ENCODE results near the gene WIPI1. TPM values are rescaled to one million over a fixed set of nuclear protein-coding genes. Genes with fewer than 3 reads are reported as not detected.
"Not testable (repeated sequence)": the region's sequence is repeated elsewhere in the genome, so short reads cannot be mapped to it uniquely, and the experiment has no call there.

Gene WIPI1
- total and polyA plus RNA-seq, 2 experiments from 2014 or later = 67.4 to 79.6 TPM

DNA sequence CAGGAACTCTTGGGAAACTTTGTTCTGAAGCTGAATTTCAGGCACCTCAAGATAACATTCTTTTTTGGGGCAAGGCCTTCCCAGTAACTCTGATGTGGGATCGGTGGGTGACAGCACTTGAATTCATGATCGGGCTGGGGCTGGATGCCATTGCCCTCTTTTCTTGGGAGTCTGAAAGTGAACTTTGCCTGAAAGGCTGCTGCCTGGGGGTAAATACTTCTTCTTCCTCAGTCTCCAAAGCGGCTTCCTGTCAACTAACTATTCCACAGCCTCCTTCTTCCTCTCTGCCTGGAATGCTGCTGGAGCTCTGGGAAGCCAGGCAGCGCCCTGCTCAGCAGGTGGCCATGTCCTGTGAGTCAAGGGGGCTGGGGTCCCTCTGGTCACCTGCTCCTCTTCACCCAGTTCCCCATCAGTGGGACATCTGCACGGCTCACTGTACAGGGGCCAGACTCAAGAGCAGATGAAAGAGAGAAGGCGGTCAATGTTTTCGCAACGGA, 79.5 kb downstream of the WIPI1 start:
- Histone ChIP-seq H3K79me2 (no peaks in the 10 kb centered on the region), H3K9me2 (replicated peaks; ENCODE audit: insufficient read depth) (no peaks in the 10 kb centered on the region), H4K20me1 (ENCODE audit: insufficient read depth, poor library complexity, severe bottlenecking) (no peaks in the 10 kb centered on the region), H3K4me1 (ENCODE audit: insufficient read depth) (peaks cover 13% of the 10 kb centered on the region), H2AFZ (no peak overlapping the region), H3K4me3 (no peak overlapping the region), H3K9me3 (ENCODE audit: low read depth) (no peaks in the 10 kb centered on the region), H3K4me2 (peak overlapping the region; percentile 55), H3K36me3 (replicated peaks; ENCODE audit: insufficient read depth, low read depth) (no peaks in the 10 kb centered on the region), H3K27me3 (no peaks in the 10 kb centered on the region), H3K27ac (peak overlapping the region; percentile 94)
- no peak for DNase-seq (ENCODE audit: low spot score)
- TF ChIP-seq, protein P1, sequence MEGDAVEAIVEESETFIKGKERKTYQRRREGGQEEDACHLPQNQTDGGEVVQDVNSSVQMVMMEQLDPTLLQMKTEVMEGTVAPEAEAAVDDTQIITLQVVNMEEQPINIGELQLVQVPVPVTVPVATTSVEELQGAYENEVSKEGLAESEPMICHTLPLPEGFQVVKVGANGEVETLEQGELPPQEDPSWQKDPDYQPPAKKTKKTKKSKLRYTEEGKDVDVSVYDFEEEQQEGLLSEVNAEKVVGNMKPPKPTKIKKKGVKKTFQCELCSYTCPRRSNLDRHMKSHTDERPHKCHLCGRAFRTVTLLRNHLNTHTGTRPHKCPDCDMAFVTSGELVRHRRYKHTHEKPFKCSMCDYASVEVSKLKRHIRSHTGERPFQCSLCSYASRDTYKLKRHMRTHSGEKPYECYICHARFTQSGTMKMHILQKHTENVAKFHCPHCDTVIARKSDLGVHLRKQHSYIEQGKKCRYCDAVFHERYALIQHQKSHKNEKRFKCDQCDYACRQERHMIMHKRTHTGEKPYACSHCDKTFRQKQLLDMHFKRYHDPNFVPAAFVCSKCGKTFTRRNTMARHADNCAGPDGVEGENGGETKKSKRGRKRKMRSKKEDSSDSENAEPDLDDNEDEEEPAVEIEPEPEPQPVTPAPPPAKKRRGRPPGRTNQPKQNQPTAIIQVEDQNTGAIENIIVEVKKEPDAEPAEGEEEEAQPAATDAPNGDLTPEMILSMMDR (IDR thresholded peaks at IDR 0.05; ENCODE audit: poor library complexity) = no peak
- TF ChIP-seq EZH2phosphoT487 (IDR thresholded peaks at IDR 0.05; ENCODE audit: low read depth, severe bottlenecking, unreplicated experiment) (no peak), EZH2 (IDR thresholded peaks at IDR 0.05; ENCODE audit: borderline replicate concordance) (no peak)
- WGBS (ENCODE audit: low lambda C conversion rate, missing lambda C conversion rate) = 53% methylated on average over 8 of the region's 8 CpGs

DNA sequence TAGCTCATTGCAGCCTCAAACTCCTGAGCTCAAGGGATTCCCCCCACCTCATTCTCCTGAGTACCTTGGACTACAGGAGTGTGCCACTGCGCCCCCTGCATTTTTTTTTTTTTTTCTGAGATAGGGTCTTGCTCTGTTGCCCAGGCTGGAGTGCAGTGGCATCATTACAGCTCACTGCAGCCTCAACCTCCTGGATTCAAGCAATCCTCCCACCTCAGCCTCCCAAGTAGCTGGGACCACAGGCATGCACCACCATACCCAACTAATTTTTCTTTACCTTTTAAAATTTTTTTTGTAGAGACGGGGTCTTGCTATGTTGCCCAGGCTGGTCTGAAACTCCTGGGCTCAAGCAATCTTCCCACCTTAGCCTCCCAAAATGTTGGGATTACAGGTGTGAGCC, 81.1 kb downstream of the WIPI1 start:
- H3K9me3 ChIP-seq (ENCODE audit: low read depth); H3K27ac ChIP-seq; H4K20me1 ChIP-seq (ENCODE audit: insufficient read depth, poor library complexity, severe bottlenecking); H3K79me2 ChIP-seq; H3K4me2 ChIP-seq; H3K27me3 ChIP-seq; H3K36me3 ChIP-seq (replicated peaks; ENCODE audit: insufficient read depth, low read depth); H2AFZ ChIP-seq; H3K9me2 ChIP-seq (replicated peaks; ENCODE audit: insufficient read depth); DNase-seq (ENCODE audit: low spot score); H3K4me3 ChIP-seq: not testable (repeated sequence)
- WGBS (ENCODE audit: low lambda C conversion rate, missing lambda C conversion rate) = 96% methylated on average over 2 of the region's 2 CpGs
- H3K4me1 ChIP-seq (ENCODE audit: insufficient read depth) = peaks cover 13% of the 10 kb centered on the region

DNA sequence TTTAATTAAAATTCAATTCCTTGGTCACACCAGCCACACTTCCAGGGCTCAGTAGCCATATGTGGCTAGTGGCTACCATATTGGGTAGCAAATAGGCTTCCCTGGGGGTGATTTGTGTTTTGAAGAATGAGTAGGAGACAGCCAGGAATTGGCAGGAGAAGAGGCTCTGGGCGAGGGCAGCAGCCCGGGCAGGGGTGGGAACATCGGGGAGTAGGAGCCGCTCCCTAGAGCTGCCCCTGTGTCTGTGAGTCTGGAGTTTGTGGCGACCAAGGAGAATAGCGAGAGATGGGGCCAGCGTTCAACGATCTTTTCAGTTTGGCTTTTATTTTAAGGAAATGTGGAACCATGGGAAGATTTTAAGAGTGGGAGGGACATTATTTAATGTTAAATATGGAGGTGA, 81.7 kb downstream of the WIPI1 start:
- Histone ChIP-seq H3K36me3 (replicated peaks; ENCODE audit: insufficient read depth, low read depth) (no peaks in the 10 kb centered on the region), H3K27me3 (no peaks in the 10 kb centered on the region), H3K9me2 (replicated peaks; ENCODE audit: insufficient read depth) (no peaks in the 10 kb centered on the region), H4K20me1 (ENCODE audit: insufficient read depth, poor library complexity, severe bottlenecking) (no peaks in the 10 kb centered on the region), H2AFZ (no peak overlapping the region), H3K4me2 (no peak overlapping the region), H3K9me3 (ENCODE audit: low read depth) (no peaks in the 10 kb centered on the region), H3K4me3 (no peak overlapping the region), H3K4me1 (ENCODE audit: insufficient read depth) (peaks cover 13% of the 10 kb centered on the region), H3K27ac (no peak overlapping the region), H3K79me2 (no peaks in the 10 kb centered on the region)
- DNase-seq (ENCODE audit: low spot score) = no peak
- 97% methylated on average over 8 of the region's 8 CpGs for WGBS (ENCODE audit: low lambda C conversion rate, missing lambda C conversion rate)
- TF ChIP-seq, protein P1 (IDR thresholded peaks at IDR 0.05; ENCODE audit: poor library complexity) = no peak
- TF ChIP-seq EZH2phosphoT487 (IDR thresholded peaks at IDR 0.05; ENCODE audit: low read depth, severe bottlenecking, unreplicated experiment) (no peak), EZH2 (IDR thresholded peaks at IDR 0.05; ENCODE audit: borderline replicate concordance) (no peak)

MicroRNAs within 50 kb of the gene (microRNA counts, 767-probe panel; counts per million panel counts)
- not detected for microRNA hsa-miR-635

Small RNAs within 50 kb of the gene (microRNA-seq; reads per million reads assigned to microRNA genes)
- gene MIR635 = not detected

Small RNAs within 50 kb of the gene (small RNA-seq; reads per million reads assigned to genes)
- gene MIR635 = 0.09 reads per million

Other genes with a start within 250 kb of the WIPI1 start
- 58.8 and 64.7 TPM in 2 replicates for gene AMZ2, start 209.5 kb downstream of the WIPI1 start, total RNA-seq
- 51.6 and 53.1 TPM in 2 replicates for gene AMZ2, start 209.5 kb downstream of the WIPI1 start, polyA plus RNA-seq
- gene SLC16A6, start 166.4 kb downstream of the WIPI1 start, total RNA-seq = 0.44 TPM in 1 of 2 replicates, not detected in the other
- gene SLC16A6, start 166.4 kb downstream of the WIPI1 start, polyA plus RNA-seq = 0.06 and 0.17 TPM in 2 replicates
- gene ARSG, start 166.0 kb downstream of the WIPI1 start, total RNA-seq = 1.3 and 3.5 TPM in 2 replicates
- 1.2 and 1.4 TPM in 2 replicates for gene ARSG, start 166.0 kb downstream of the WIPI1 start, polyA plus RNA-seq
- 253 and 270 TPM in 2 replicates for gene PRKAR1A, start 54.9 kb upstream of the WIPI1 start, total RNA-seq
- 182 TPM in 2 replicates for gene PRKAR1A, start 54.9 kb upstream of the WIPI1 start, polyA plus RNA-seq
- gene FAM20A, start 143.9 kb upstream of the WIPI1 start, total RNA-seq = 19.9 and 21.5 TPM in 2 replicates
- 39.7 and 41.1 TPM in 2 replicates for gene FAM20A, start 143.9 kb upstream of the WIPI1 start, polyA plus RNA-seq